ENCODE data around the gene RASGRP1. TPM values are rescaled to one million over a fixed set of nuclear protein-coding genes. Genes with fewer than 3 reads are reported as not detected.

Gene RASGRP1
- polyA plus RNA-seq, 1 donor (not counting 4 experiments of a cell fraction or from before 2014, with no cell fraction given), result 0.28 TPM

DNA sequence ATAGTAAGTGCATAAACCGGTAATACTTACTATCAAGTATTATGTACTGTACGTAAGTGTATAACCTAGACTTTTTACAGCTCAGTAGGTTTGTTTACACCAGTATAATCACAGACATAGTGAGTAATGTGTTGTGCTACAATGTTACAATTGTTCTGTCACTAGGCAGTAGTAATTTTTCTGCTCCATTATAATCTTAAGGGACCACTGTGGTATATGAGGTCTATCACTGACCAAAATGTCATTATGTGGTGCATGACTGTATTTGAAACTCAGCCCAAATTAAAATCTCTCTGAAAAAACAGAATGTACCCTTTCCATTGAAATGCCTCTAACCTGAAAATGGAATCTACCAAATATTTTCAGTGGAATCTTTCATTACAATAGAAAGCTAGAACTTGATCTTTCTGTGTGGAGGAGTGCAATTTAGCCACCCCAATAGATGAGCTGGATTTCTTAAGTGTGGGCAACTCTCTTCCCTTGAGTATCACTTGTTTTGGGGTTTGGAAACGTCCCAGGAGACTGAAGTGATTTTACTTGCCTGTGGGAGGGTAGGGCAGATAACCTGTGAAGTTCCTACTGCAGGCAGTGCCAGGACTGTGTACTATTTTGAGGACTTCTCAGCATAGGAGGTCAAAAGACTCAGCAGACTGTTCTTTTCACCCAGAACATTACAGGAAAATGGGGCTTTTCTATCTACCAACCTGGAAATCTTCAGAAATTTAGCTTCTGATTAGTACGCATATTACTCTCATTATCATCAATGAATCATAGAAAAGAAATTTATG is 59.7 kb downstream of the RASGRP1 start:
- no peak overlapping the region for H3K4me2 ChIP-seq (ENCODE audit: control insufficient read depth, extremely low read depth, insufficient read depth, low read depth, low read length)
- no peaks in the 10 kb centered on the region for H3K79me2 ChIP-seq (ENCODE audit: control insufficient read depth, insufficient read depth, low read length)
- TF ChIP-seq, protein P1, sequence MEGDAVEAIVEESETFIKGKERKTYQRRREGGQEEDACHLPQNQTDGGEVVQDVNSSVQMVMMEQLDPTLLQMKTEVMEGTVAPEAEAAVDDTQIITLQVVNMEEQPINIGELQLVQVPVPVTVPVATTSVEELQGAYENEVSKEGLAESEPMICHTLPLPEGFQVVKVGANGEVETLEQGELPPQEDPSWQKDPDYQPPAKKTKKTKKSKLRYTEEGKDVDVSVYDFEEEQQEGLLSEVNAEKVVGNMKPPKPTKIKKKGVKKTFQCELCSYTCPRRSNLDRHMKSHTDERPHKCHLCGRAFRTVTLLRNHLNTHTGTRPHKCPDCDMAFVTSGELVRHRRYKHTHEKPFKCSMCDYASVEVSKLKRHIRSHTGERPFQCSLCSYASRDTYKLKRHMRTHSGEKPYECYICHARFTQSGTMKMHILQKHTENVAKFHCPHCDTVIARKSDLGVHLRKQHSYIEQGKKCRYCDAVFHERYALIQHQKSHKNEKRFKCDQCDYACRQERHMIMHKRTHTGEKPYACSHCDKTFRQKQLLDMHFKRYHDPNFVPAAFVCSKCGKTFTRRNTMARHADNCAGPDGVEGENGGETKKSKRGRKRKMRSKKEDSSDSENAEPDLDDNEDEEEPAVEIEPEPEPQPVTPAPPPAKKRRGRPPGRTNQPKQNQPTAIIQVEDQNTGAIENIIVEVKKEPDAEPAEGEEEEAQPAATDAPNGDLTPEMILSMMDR (optimal IDR thresholded peaks at IDR 0.05 in 1 of 3, IDR thresholded peaks at IDR 0.05 in 1 of 3, conservative IDR thresholded peaks at IDR 0.05 in 1 of 3; ENCODE audit: extremely low read depth in 1 of 3, insufficient read depth in 2 of 3, low read length in 3 of 3), result no peak
- TF ChIP-seq EZH2 (IDR thresholded peaks at IDR 0.05; ENCODE audit: low read length), result no peak
- no peaks in the 10 kb centered on the region for H3K9me3 ChIP-seq (ENCODE audit: control insufficient read depth, low read depth, low read length)
- H3K4me1 ChIP-seq (ENCODE audit: control insufficient read depth, extremely low read depth, insufficient read depth, low read length), result no peaks in the 10 kb centered on the region
- no peaks in the 10 kb centered on the region for H3K9me1 ChIP-seq (ENCODE audit: control insufficient read depth, extremely low read depth, insufficient read depth, low read length)
- DNase-seq (ENCODE audit: low read depth, low spot score) (no peak), FAIRE-seq (no peak)
- no peaks in the 10 kb centered on the region for H3K36me3 ChIP-seq (ENCODE audit: control insufficient read depth in 2 of 2, extremely low read depth in 1 of 2, insufficient read depth in 2 of 2, low read length in 2 of 2)
- H3K27ac ChIP-seq (ENCODE audit: control insufficient read depth, insufficient read depth, low read length), result no peak overlapping the region
- dilution Hi-C loops (cut with MboI; ENCODE audit: extremely low pct_ligation_motif_present, low sequenced_read_pairs), result loop anchor here (25.0 kb wide), 1 partner anchor 182 kb away; no protein-coding TSS in a partner anchor
- H2AFZ ChIP-seq (ENCODE audit: control insufficient read depth, low read length), result no peak overlapping the region
- no peaks in the 10 kb centered on the region for H4K20me1 ChIP-seq (ENCODE audit: control insufficient read depth, extremely low read depth, insufficient read depth, low read length)
- H3K27me3 ChIP-seq (ENCODE audit: control insufficient read depth, extremely low read depth, insufficient read depth, low read length), result no peaks in the 10 kb centered on the region
- H3K4me3 ChIP-seq (ENCODE audit: control insufficient read depth in 2 of 3, extremely low read depth in 1 of 3, insufficient read depth in 2 of 3, low read depth in 1 of 3, low read length in 3 of 3), result no peak overlapping the region
- no peak overlapping the region for H3K9ac ChIP-seq (ENCODE audit: control insufficient read depth, extremely low read depth, insufficient read depth, low read length)

DNA sequence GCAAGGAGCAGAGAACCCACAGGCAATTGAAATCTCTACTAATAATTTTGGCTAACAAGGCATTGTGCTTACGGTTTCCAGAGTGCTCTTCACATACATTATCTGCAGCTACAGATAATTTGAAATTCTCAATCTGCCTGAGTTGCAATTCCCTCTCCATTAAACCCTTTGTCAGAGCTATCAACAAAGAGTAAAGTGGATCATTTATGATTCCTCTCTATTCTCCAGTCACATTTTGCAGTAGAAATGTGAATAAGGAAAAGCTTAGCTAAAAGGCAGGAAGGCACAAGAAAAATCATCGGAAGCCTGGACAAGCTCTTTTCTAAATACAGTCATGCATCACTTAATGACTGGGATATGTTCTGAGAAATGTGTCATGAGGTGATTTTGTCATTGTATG is 61.1 kb downstream of the RASGRP1 start:
- no peaks in the 10 kb centered on the region for H4K20me1 ChIP-seq (ENCODE audit: control insufficient read depth, extremely low read depth, insufficient read depth, low read length)
- dilution Hi-C loops (cut with MboI; ENCODE audit: extremely low pct_ligation_motif_present, low sequenced_read_pairs), result loop anchor here (25.0 kb wide), 1 partner anchor 184 kb away; no protein-coding TSS in a partner anchor
- peaks cover 0 to 2% of the 10 kb centered on the region in 2 experiments for H3K36me3 ChIP-seq (ENCODE audit: control insufficient read depth in 2 of 2, extremely low read depth in 1 of 2, insufficient read depth in 2 of 2, low read length in 2 of 2)
- no peak overlapping the region for H3K4me2 ChIP-seq (ENCODE audit: control insufficient read depth, extremely low read depth, insufficient read depth, low read depth, low read length)
- DNase-seq (ENCODE audit: low read depth, low spot score) (no peak), FAIRE-seq (no peak)
- H3K4me1 ChIP-seq (ENCODE audit: control insufficient read depth, extremely low read depth, insufficient read depth, low read length), result no peaks in the 10 kb centered on the region
- H3K27ac ChIP-seq (ENCODE audit: control insufficient read depth, insufficient read depth, low read length), result no peak overlapping the region
- TF ChIP-seq, protein P1 (optimal IDR thresholded peaks at IDR 0.05 in 1 of 3, IDR thresholded peaks at IDR 0.05 in 1 of 3, conservative IDR thresholded peaks at IDR 0.05 in 1 of 3; ENCODE audit: extremely low read depth in 1 of 3, insufficient read depth in 2 of 3, low read length in 3 of 3), result no peak
- TF ChIP-seq EZH2 (IDR thresholded peaks at IDR 0.05; ENCODE audit: low read length), result no peak
- no peak overlapping the region for H3K4me3 ChIP-seq (ENCODE audit: control insufficient read depth in 2 of 3, extremely low read depth in 1 of 3, insufficient read depth in 2 of 3, low read depth in 1 of 3, low read length in 3 of 3)
- H3K9me3 ChIP-seq (ENCODE audit: control insufficient read depth, low read depth, low read length), result no peaks in the 10 kb centered on the region
- H2AFZ ChIP-seq (ENCODE audit: control insufficient read depth, low read length), result no peak overlapping the region
- no peaks in the 10 kb centered on the region for H3K27me3 ChIP-seq (ENCODE audit: control insufficient read depth, extremely low read depth, insufficient read depth, low read length)
- H3K9ac ChIP-seq (ENCODE audit: control insufficient read depth, extremely low read depth, insufficient read depth, low read length), result no peak overlapping the region
- H3K79me2 ChIP-seq (ENCODE audit: control insufficient read depth, insufficient read depth, low read length), result no peaks in the 10 kb centered on the region
- H3K9me1 ChIP-seq (ENCODE audit: control insufficient read depth, extremely low read depth, insufficient read depth, low read length), result no peaks in the 10 kb centered on the region

Measured in keratinocyte (primary cell).